Stimulated activated CD8-positive, alpha-beta memory T cell treated with anti-CD3 and anti-CD28 coated beads, Interleukin-7, amount 100 ng/mL, for 4 hours (primary cell): ENCODE measurements around the gene IHH.

Experiments
- DNase-seq, 2 donors: peaks; one replicate each; pipeline ENCODE4 v3.0.0-alpha.2; 2020; ENCODE audit warnings: low read depth in 2 of 2

The IHH gene

DNA sequence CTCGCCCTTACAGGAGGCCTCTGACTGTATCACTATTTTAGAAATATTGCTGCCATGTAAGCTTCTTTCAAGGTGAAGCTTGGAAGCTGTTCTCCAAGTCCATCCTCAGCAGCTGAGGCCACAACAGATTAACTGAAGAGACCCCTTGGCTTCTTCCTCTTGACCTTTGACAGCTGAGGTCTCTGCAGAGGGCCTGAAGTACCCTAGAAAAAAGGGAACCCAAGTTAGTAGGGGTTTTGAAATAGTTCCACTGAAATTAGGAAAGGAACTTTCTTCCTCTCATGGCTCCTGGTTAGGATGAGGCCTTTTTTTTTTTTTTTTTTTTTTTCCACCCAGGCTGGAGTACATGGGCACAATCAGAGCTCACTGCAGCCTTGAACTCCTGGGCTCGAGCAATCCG lies 15.5 kb upstream of the IHH start:
- DNase-seq, result no peak

DNA sequence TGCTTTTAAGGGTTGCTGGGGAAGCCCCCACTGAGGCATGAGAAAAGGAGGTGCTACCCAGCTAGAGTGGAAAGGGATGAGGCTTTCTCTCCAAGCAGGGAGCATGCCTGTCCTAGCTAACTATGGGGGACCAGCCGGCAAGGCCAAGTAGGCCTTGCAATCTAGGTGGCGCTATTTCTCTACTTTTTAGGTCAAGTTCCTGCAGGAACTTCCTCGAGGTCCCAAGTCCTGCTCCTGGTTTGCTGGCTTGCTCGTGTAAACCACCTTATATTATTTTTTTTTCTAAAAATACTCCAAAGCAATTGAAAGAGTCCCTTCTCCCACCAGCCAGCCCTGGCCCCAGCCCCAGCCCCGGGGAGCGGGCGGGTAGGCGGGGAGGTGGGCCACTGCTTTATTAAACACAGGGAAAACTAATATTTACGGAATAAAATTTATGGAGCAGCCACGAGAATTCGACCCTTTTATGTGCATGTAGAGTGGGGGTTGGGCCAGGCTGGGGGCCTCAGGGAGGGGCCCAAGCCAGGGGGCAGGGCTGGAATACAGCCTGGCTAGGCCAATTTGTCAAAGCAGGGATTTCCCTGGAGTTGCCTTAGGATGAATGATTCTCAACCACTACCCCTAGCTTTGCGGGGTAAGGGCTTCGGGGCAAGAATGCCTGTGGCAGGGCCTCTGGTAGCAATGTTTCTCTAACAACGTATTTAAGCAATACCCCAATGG lies 12.8 kb upstream of the IHH start:
- DNase-seq, result no peak

DNA sequence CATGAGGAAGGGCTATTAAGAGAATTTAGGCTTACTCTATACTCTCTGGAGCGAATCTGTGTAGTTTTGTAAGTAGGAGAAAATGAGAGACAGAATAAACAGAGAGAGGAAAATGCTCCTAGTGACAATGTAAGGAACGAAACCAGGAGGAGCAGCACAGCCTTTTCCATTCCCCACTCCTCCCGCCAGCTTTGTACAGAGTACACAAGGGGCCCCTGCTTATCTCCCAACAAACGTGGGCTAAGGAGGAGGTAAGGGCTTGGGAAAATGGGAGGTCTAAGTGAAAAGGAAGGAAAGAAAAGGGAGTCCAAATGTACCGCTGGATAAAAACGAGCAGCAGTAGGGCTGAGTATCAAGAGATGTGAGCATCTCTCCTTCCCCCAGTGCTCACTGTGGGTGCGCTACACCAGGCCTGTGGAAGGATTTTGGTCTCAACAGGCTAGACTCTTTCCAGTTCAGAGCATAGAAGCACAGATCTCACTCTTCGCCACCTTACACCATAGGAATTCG lies 12.1 kb upstream of the IHH start:
- no peak for DNase-seq

DNA sequence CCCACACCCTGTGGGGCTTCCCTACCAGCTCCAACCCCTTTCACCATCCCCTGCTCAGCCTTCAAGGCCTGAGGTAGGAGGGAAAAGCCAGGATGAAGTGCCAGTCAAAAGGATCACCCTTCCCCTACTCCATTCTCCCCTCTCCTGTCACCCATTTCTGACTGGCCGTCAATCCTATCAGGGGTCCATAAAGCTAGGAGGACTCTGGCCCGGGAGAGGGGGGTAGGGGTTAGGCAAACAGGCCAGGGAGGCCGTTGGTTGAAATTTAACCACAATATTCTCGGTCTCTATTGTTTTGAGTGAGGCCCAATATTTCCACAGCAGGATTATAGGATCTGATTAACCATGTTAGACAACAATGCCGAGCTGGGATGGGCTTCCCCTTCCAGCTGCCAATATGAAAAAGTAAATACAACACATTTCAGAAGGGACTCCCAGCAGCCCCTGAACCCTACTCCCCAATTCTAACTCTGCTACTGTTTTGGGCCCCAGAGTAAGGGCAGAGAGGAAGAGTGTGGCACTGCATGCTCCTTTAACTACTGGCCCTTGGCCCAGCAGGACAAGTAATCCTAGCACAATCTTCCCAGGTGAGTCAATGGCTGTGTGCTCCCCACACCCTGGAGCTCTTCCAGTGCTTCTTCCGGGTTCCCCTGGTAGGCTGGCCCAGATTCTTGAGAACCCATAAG lies 10.6 kb upstream of the IHH start:
- no peak for DNase-seq

DNA sequence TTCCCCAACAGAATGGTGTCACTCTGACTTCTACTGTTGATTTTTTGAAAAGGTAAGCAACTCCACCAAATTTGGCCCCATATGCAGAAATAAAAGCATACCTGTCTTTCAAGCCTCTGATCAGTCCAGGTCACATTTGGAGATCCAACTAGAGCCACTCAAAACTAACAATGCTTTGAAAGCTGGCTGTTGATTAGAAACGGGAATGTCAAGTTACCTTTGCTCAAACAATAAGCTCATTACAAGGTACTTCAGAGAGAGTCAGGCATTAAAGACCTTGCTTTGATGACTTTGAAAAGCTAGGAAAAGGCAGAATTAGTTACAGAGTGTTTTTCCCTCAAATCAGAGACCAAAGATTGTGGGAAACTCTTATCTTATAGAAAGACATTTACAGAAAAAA lies 4.8 kb upstream of the IHH start:
- no peak for DNase-seq

DNA sequence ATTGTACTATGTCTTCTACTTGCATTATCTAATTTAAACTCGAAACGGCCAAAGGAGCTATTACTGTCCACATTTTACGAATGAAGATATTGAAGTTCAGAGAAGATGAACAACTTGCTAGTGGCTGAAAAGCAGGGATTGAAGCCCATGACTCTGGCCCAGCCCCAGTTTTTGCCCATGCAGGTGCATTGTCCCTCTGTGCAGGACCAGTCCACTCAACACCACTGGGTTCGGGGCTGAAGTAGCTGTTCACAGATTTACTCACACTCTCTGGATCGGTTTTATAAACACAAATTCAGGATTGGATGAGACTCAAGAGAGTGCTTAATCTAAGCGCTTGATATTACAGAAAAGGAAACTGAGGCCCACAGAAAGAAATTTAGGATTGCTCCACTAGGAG lies 1.4 kb upstream of the IHH start:
- no peak for DNase-seq

DNA sequence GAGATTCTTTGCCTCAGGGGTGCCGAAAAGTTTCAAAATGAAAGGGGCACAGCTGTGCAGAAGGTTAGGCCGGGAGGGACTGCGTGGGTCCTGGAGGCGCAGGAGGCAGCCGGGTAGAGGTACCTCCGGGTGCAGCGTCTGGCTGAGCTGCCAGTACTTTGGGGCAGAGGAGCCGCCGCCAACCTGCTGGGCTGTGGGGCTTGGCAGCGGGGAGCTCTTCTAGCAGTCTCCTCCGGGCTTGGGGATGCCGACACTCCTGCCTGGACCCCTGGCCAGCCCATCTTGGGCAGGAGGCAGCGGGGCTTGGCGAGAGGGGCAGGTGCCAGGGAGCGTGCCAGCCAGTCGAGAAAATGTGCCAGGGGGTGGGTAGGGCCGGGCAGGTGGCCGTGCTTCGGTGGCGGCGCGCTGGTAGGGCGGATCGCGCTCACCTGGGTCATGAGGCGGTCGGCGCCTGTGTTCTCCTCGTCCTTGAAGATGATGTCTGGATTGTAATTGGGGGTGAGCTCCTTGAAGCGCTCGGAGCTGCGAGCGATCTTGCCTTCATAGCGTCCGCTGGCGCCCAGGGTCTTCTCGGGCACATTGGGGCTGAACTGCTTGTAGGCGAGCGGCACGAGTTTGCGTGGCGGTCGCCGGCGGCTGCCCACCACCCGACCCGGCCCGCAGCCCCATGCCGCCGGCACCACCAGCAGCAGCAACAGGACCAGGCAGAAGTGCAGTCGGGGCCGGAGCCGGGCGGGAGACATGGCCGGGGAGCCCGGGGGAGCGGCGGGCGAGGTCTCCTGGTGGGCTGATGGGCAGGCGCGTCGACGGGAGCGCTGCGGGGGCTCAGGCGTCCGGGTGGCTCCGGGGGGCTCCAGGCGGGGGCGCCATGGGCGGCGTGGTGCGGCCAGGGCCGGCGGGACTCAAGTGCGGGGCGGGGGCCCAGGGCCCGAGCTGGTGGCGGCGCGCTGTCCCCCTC lies 717 bp downstream of the IHH start:
- DNase-seq, result no peak

DNA sequence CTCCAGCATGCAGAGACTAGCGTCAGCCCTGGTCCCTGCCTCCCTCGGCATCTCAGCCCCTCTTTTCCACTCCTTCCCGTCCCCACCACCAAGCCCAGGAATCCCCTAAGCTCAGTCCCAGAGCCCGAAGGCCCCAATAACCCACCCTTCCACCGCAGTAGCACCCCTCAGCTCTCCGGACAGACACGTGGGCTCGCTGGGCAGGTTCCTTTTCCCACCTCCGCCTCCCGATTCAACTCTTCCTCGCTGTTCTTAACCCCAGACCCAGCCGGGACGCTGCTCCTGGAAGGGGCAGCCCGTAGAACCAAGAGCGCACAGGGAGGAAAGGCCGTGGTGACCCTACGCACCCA lies 1.4 kb downstream of the IHH start:
- no peak for DNase-seq

DNA sequence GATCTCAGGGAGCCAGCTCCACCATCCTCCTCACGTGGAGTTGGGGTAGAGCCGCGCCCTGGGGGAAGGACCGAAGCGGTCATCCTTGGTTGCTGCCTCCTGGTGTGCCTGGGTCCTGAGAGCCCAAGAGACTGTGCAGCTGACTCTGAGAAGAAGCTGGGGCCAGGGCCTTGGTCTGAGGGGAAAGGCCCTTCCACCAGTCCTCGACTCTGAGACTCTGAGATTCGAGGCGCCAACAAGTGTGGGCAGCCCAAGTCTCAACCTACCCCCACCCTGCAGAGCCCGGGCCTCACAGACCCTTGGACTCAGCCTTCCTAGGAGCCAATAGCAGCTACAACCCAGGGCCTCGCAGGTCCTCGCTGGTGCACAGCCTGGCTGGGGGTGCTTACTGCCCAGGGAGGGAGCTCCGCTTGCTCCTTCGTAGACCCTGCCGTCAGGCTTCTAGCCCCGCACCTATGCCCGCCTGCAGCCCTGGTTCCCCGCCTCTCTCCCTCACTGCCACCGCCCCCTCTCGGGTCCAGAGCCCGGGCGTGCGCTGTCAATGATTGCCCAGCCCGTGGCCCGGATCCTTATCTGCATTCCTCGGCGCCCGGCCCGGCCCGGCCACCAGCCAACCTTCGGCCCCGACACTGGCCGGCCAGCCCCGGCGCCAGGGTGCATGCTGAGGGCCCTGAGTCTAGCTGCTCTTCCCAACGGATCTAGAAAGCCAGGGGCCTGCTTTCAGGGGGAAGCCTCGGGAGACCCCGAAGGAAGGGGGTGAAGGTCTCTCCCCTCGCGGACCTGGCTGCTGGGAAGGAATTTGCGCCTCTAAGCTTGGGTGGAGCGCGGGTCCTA lies 2.0 kb downstream of the IHH start:
- DNase-seq, result no peak

DNA sequence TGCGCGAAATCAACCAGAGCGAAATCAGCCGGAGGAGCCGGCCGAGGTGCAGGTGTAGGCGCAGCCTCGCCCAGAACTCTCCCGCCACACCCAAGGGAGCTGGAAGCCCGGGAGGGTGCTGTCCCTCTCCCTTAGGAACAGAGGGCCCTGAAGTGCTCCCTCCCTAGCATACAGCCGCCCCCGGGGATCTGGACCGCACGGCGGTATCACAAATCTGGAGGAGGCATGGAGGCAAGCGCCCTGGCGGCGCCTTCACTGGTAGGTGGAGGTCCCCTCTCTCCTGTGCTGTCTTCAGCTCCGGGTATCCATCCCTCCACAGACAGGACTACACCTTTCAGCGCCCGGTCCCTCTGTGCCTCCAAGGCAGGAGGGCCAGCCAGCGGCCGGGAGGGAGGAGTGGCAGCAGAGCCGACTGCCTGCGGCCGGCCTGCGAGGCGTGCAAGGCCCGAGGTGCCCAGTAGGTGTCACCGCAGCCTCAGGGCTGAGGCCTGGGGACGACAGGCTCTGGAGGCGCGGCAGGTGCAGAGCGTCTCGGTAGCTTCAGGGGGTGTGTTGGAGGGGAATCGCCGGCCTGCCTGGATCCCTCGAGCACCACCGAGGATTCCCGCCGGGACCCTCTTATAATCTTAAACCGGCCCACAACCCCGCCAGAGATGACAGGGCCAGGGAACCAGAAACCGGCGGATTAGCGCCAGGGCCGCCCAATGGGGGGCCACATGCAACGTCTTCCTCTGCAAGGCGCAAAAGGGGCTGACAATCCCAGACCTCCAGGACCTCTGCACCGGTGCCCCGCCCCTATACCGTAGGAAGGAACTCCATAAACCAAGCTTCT lies 2.8 kb downstream of the IHH start:
- DNase-seq, result peak; percentile 30 to 64

DNA sequence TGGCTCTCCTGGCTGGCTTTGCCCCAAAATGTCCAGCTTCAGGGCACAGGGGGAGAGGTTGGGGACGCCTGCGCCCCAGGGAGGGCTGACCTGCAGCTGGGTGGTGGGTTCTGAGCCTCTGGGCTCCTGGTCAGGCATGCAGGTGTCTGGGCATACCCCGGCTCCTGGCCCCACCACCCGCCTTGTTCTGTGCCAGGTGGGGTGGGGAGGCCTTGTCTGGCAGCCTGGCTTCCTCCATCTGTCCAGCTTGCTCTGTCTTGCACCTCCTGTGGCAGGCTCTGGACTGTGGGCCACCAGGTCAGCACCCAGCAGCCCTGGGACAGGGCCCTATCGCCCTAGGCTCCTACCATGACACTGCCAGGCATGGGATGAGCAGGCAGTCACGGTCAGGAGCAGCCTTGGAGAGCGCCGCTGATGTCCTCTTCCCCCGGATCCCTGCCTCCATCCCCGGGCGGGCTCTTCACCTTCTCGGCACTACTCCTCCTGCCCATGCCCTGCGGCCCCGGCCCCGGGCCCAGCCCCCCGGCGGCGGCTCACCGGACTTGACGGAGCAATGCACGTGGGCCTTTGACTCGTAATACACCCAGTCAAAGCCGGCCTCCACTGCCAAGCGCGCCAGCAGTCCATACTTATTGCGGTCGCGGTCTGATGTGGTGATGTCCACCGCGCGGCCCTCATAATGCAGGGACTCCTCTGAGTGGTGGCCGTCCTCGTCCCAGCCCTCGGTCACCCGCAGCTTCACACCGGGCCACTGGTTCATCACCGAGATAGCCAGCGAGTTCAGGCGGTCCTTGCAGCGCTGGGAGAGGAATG lies 3.6 kb downstream of the IHH start:
- DNase-seq, result no peak

DNA sequence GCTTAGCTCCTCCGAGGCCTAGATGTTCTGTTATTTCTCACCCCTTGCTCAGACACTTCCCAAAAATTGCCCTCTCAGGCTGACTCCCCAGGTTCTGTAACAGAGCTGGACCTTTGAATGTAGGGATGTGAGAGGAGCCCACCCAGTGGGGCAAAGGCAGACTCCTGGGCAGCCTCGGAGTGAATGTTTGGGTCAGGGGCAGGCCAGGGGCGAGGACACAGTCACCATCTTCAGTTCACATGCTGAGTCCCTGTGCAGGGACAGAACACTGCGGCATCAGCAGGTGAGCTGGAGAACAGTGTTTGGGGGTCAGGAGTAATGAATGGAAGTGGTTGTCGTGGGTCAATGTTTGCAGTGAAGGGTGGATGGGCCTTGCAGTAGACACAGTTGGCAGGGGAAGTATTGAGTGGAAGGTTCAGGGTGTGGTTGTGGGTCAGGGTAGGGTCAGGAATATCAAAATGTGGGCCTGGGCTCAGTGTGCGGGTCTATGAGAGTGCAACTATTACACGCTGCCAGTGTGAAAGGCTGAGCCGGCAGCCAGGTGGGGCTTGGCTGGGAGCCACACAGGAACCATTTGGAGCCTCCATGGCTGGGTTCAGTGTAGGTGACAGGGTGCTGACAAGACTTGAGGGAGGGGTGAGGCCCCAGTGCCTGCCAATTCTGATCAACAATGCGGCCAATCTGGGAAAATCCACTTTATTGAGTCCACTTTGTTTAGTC lies 4.4 kb downstream of the IHH start:
- DNase-seq, result no peak

DNA sequence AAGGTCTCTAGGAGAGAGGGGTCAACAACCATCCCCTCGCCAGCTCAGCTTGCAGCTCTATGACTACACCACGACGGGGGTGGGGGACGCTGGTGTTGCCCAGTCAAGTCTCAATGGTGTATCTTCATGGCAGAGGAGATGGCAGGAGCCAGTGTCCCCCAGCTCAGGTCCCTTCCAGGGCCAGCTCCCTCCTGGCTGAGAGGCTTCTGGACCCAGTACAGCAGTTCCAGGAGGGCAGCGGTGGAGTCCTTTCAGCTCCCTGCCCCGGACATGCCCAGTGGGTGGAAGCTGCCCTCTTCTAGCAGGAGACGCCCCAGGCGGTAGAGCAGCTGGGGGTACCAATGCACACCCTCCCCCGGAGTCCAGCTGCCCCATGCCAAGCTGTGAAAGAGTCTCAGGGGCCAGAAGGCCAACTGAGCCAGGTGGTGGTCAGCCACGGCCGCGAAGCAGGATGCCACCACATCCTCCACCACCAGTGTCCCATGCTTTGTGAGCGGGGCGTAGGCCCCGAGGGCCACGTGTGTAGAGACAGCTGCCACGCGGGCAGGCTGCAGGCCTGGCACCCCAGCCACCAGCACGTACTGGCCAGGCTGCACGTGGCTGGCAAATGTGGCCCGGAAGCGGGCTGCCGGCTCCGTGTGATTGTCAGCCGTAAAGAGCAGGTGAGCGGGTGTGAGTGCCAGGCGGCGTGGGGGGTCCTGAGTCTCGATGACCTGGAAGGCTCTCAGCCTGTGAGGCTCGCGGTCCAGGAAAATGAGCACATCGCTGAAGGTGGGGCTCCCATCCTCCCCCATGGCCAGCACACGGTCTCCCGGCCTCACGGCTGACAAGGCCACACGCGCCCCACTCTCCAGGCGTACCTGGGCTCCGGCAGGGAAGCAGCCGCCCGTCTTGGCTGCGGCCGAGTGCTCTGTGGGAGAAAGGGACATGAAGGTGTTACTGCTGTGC lies 5.5 kb downstream of the IHH start:
- no peak for DNase-seq

DNA sequence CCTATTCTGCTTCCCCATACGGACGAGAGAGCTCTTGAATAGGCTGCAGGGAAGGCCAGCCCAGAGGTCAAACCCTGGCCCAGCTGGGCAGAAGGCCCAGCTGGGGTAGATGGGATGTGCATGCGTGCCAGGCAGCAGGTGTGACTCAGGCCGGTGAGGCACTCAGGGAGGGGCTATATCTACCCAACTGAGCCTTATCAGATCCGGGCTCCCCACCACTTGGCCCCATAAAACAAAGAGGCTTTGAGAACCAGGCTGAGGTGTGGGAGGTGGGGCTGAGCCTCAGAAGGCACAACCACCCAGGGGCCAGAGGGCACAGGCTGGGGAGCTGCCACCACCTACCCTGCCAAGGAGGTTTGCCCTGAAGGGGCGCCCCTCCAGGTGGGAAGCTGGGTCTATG lies 11.4 kb downstream of the IHH start:
- no peak for DNase-seq

DNA sequence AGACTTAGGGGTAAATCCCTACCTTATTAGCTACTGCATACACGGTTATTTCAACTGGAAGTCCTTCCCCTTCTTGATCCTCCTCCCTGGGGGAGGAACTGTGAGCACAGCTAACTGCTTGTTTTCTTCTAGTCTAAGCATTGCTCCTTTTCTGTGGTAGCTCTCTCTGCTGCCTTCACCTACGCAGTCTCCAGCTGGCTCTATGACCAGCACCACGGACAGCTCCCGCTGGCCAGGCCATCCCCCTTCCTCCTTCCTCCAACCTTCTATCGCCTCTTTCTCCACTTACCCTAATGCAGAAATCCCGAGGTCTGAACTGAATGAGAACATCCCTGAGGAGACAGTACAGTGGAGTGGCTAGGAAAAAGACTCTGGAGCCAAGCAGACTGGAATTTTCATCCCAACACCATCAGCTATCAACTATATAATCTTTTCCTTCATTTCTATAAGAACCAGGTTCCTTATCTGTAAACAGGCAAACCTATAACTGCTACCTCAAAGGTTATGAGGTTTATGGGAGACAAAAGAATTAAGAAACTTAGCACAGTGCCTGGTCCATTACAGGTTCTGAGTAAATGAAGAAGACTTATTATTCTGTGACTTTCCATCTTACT lies 14.7 kb downstream of the IHH start:
- no peak for DNase-seq

DNA sequence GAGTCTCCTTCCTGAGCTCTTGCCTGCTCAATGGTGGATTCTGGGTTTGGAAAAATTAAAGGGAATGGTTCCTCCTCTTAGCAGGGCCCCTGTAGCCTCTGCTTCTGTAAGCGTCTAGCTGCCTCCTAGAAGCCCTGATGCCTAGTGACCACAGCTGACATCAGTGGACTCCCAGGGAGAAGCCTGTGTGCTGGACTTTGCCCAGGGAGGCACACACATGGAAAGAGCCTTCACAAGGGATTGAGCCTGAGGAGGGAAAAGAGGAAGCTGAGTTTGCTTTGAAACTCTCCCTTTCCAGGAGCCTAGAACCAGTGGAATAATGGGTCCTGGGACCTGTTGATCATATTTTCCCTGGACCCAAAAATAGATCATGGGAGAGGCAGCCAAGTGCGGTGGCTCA lies 18.0 kb downstream of the IHH start:
- no peak for DNase-seq

DNA sequence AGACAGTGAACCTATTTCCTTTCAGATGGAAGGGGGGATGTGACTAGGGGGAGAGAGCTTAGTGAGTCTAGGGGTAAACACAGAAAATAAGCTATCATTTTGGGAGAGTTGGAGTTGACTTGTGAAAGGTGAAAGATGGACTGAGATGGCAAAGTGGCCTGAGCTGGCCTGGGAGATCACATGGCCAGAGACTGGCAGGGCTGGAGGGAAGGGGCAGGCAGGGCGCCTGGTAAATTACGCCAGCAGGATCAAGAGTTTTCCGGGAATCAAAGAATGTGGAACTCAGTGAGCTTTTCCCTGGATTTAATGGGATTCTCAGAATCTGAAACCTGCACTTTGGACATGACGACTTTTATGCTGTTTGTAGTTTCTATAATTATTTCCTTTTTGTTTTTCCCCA lies 18.6 kb downstream of the IHH start:
- no peak for DNase-seq

DNA sequence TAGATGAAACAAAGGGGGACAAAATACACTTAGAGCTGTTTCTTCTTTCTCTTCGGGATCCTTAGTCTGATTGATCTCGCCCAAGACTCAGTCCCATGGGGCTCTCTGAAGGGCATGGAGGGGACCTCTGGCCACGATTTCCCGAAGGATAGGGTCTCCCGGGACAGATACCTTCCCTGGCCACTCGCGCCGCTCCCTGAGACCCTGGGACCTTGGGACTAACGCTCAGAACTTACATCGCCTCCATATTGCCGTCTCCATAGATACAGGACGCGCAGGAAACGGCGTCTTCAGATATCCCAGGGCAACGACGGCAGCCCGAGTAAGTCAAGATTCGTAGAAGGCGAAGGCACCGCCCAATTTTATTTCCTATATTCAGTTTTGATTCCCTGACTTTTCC lies 19.5 kb downstream of the IHH start, which contains the start of gene CFAP65:
CFAP65 (minus strand) TSS at position 265 of the 400 bp plus-strand sequence. CDS start 2,468 bp downstream, outside the sequence.
- no peak for DNase-seq
